Skeletal muscle satellite cell (primary cell): ENCODE results near the gene AKAP13.

ENCODE experiments used
- H3K27me3 ChIP-seq: 2 replicates; pipeline ENCODE4 v1.7.0; 2013; ENCODE audit warnings: low read length; ENCODE audit not compliant: control insufficient read depth, insufficient read depth
- H3K36me3 ChIP-seq: 2 replicates; pipeline ENCODE4 v1.7.0; 2013; ENCODE audit warnings: mild to moderate bottlenecking, control low read depth, low read length; ENCODE audit not compliant: insufficient read depth
- H3K4me1 ChIP-seq: 2 replicates; pipeline ENCODE4 v1.7.0; 2013; ENCODE audit warnings: low read length; ENCODE audit not compliant: control insufficient read depth, insufficient read depth
- H3K4me2 ChIP-seq: 2 replicates; pipeline ENCODE4 v1.7.0; 2013; ENCODE audit warnings: mild to moderate bottlenecking, low read length
- H3K4me3 ChIP-seq: 2 replicates; pipeline ENCODE4 v1.7.0; 2013; ENCODE audit warnings: low read length
- H3K9ac ChIP-seq: 2 replicates; pipeline ENCODE4 v1.7.0; 2013; ENCODE audit warnings: mild to moderate bottlenecking, low read depth, low read length, moderate library complexity
- H3K9me3 ChIP-seq: replicated peaks from 2 replicates; pipeline ENCODE4 v1.7.0; 2013; ENCODE audit warnings: mild to moderate bottlenecking, control low read depth, low read length

The AKAP13 gene

GRCh38 chr15:85616549-85617110 lies 236.2 kb downstream of the AKAP13 start:
- H3K27me3 ChIP-seq: no peaks in the 10 kb centered on the region
- H3K4me3 ChIP-seq: no peak overlapping the region
- no peaks in the 10 kb centered on the region for H3K9me3 ChIP-seq
- no peak overlapping the region for H3K4me2 ChIP-seq
- H3K4me1 ChIP-seq: peaks cover 64% of the 10 kb centered on the region
- H3K36me3 ChIP-seq: no peaks in the 10 kb centered on the region
- H3K9ac ChIP-seq: no peak overlapping the region

- Histone ChIP-seq H3K4me3 (no peak overlapping the region), H3K4me2 (peak overlapping the region; percentile 91), H3K9ac (peak overlapping the region; percentile 89), H3K4me1 (peaks cover 79% of the 10 kb centered on the region), H3K36me3 (no peaks in the 10 kb centered on the region), H3K9me3 (no peaks in the 10 kb centered on the region), H3K27me3 (no peaks in the 10 kb centered on the region)
Measured at GRCh38 chr15:85618228-85618505, 237.8 kb downstream of the AKAP13 start.

GRCh38 chr15:85618956-85619491 lies 238.6 kb downstream of the AKAP13 start:
- Histone ChIP-seq H3K27me3 (no peaks in the 10 kb centered on the region), H3K4me3 (peak overlapping the region; percentile 71), H3K4me2 (peak overlapping the region; percentile 91), H3K9me3 (no peaks in the 10 kb centered on the region), H3K9ac (peak overlapping the region; percentile 89), H3K4me1 (peaks cover 83% of the 10 kb centered on the region), H3K36me3 (no peaks in the 10 kb centered on the region)

- H3K27me3 ChIP-seq: no peaks in the 10 kb centered on the region
- no peaks in the 10 kb centered on the region for H3K36me3 ChIP-seq
- peaks cover 85% of the 10 kb centered on the region for H3K4me1 ChIP-seq
- peak overlapping the region; percentile 91 for H3K4me2 ChIP-seq
- H3K9me3 ChIP-seq: no peaks in the 10 kb centered on the region
- H3K4me3 ChIP-seq: peak overlapping the region; percentile 71
- peak overlapping the region; percentile 89 for H3K9ac ChIP-seq
Measured at GRCh38 chr15:85619992-85620689, 239.7 kb downstream of the AKAP13 start.

- no peaks in the 10 kb centered on the region for H3K27me3 ChIP-seq
- peak overlapping the region; percentile 89 for H3K9ac ChIP-seq
- H3K9me3 ChIP-seq: no peaks in the 10 kb centered on the region
- H3K4me2 ChIP-seq: peak overlapping the region; percentile 91
- peaks cover 86% of the 10 kb centered on the region for H3K4me1 ChIP-seq
- H3K36me3 ChIP-seq: no peaks in the 10 kb centered on the region
- H3K4me3 ChIP-seq: peak overlapping the region; percentile 71
Measured at GRCh38 chr15:85620690-85621049, 240.3 kb downstream of the AKAP13 start.

GRCh38 chr15:85621094-85621493 lies 240.7 kb downstream of the AKAP13 start:
- peak overlapping the region; percentile 91 for H3K4me2 ChIP-seq
- H3K9me3 ChIP-seq: no peaks in the 10 kb centered on the region
- H3K4me1 ChIP-seq: peaks cover 86% of the 10 kb centered on the region
- H3K9ac ChIP-seq: peak overlapping the region; percentile 89
- H3K4me3 ChIP-seq: peak overlapping the region; percentile 71
- H3K36me3 ChIP-seq: no peaks in the 10 kb centered on the region
- no peaks in the 10 kb centered on the region for H3K27me3 ChIP-seq

- Histone ChIP-seq H3K4me1 (peaks cover 80% of the 10 kb centered on the region), H3K27me3 (no peaks in the 10 kb centered on the region), H3K9ac (no peak overlapping the region), H3K4me3 (no peak overlapping the region), H3K36me3 (peaks cover 9% of the 10 kb centered on the region), H3K4me2 (peak overlapping the region; percentile 91), H3K9me3 (no peaks in the 10 kb centered on the region)
Measured at GRCh38 chr15:85622221-85622831, 241.9 kb downstream of the AKAP13 start.

GRCh38 chr15:85623315-85624049 lies 243.1 kb downstream of the AKAP13 start:
- Histone ChIP-seq H3K27me3 (no peaks in the 10 kb centered on the region), H3K9me3 (no peaks in the 10 kb centered on the region), H3K4me1 (peaks cover 69% of the 10 kb centered on the region), H3K4me3 (no peak overlapping the region), H3K9ac (no peak overlapping the region), H3K36me3 (peaks cover 14% of the 10 kb centered on the region), H3K4me2 (peak overlapping the region; percentile 30)

- H3K4me2 ChIP-seq: no peak overlapping the region
- H3K9me3 ChIP-seq: no peaks in the 10 kb centered on the region
- H3K27me3 ChIP-seq: no peaks in the 10 kb centered on the region
- peaks cover 65% of the 10 kb centered on the region for H3K4me1 ChIP-seq
- no peak overlapping the region for H3K9ac ChIP-seq
- H3K4me3 ChIP-seq: no peak overlapping the region
- peaks cover 14% of the 10 kb centered on the region for H3K36me3 ChIP-seq
Measured at GRCh38 chr15:85624291-85624801, 243.9 kb downstream of the AKAP13 start.

GRCh38 chr15:85625166-85625830 lies 244.9 kb downstream of the AKAP13 start:
- H3K27me3 ChIP-seq: no peaks in the 10 kb centered on the region
- H3K4me3 ChIP-seq: no peak overlapping the region
- peaks cover 55% of the 10 kb centered on the region for H3K4me1 ChIP-seq
- H3K9me3 ChIP-seq: no peaks in the 10 kb centered on the region
- peaks cover 14% of the 10 kb centered on the region for H3K36me3 ChIP-seq
- H3K9ac ChIP-seq: no peak overlapping the region
- no peak overlapping the region for H3K4me2 ChIP-seq

GRCh38 chr15:85625856-85626255 lies 245.5 kb downstream of the AKAP13 start:
- Histone ChIP-seq H3K4me1 (peaks cover 50% of the 10 kb centered on the region), H3K36me3 (peaks cover 14% of the 10 kb centered on the region), H3K4me3 (no peak overlapping the region), H3K27me3 (no peaks in the 10 kb centered on the region), H3K4me2 (no peak overlapping the region), H3K9me3 (no peaks in the 10 kb centered on the region), H3K9ac (no peak overlapping the region)
